K562 treated with DMSO at 1 percent for 12 hours (cell line): ENCODE measurements around the gene TATDN2. TPM values are rescaled to one million over a fixed set of nuclear protein-coding genes. Genes with fewer than 3 reads are reported as not detected.

Experiments
- total RNA-seq: library from RNA; unstranded; fragments of 300-600 nt; gene quantifications from 2 replicates; pipeline ENCODE4 v1.2.3, GENCODE V29; 2022; ENCODE audit not compliant: insufficient read depth

Gene TATDN2
- 17.5 and 47.7 TPM in 2 replicates for total RNA-seq

GRCh38 chr3:10248184-10248983 lies at the start of gene TATDN2:
Gene TATDN2 (plus strand): TSS chr3:10248459. CDS start chr3:10249201, 742 bp downstream.

GRCh38 chr3:10292505-10293419 lies 44.5 kb downstream of the TATDN2 start, which contains the start of gene GHRL:
Gene GHRL (minus strand): TSS chr3:10292947. CDS start chr3:10290180, 2,767 bp downstream.

Other genes starting within 250 kb of the TATDN2 start
- gene FANCD2, start 222.0 kb upstream of the TATDN2 start, total RNA-seq = 39.2 and 80.6 TPM in 2 replicates
- not detected in 2 replicates for gene FANCD2OS, start 140.2 kb upstream of the TATDN2 start, total RNA-seq
- gene BRK1, start 132.8 kb upstream of the TATDN2 start, total RNA-seq = 261 and 291 TPM in 2 replicates
- gene VHL, start 106.7 kb upstream of the TATDN2 start, total RNA-seq = 58.0 and 119 TPM in 2 replicates
- 5.0 and 7.9 TPM in 2 replicates for gene IRAK2, start 83.5 kb upstream of the TATDN2 start, total RNA-seq
- gene GHRL, start 44.5 kb downstream of the TATDN2 start, total RNA-seq = not detected in 2 replicates
- 153 and 205 TPM in 2 replicates for gene SEC13, start 72.7 kb downstream of the TATDN2 start, total RNA-seq